Measurements from ENCODE around the gene RIBC1. TPM values are rescaled to one million over a fixed set of nuclear protein-coding genes. Genes with fewer than 3 reads are reported as not detected.

Gene RIBC1
- total RNA-seq, 2 experiments from 2014 or later = 0.79 to 0.88 TPM

DNA sequence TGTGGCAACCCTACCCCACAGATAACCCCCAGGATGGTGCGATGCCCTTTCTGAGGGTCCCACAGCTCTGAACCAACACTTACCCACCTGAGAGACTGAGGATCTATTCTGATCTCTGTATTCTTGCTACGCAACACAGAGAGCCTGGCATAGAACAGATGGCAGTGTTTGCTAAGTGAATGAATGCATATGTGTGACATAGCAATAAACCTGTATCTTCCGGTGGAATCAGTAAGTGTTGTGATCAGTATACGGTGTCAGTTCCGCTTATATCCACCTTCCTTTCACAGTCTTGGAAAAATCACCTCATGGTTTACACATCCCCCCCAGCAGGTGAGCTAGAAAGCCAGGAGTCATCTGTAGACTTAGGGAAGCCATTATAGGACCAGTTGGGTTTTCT is 17.4 kb downstream of the RIBC1 start:
- Histone ChIP-seq H3K9me2 (ENCODE audit: insufficient read depth, low read length) (no peaks in the 10 kb centered on the region), H4K20me1 (ENCODE audit: insufficient read depth, low read length) (no peaks in the 10 kb centered on the region), H3K79me2 (ENCODE audit: insufficient read depth, low read depth, low read length) (no peaks in the 10 kb centered on the region), H3K36me3 (ENCODE audit: insufficient read depth, low read length) (no peaks in the 10 kb centered on the region), H2AFZ (ENCODE audit: low read length) (no peak overlapping the region), H3K27ac (ENCODE audit: low read depth, low read length, poor library complexity, severe bottlenecking) (no peak overlapping the region), H3K4me2 (ENCODE audit: low read length) (no peak overlapping the region), H3K4me1 (ENCODE audit: insufficient read depth, low read length, poor library complexity, severe bottlenecking) (peaks cover 2% of the 10 kb centered on the region), H3K9me3 (ENCODE audit: low read length) (no peaks in the 10 kb centered on the region), H3K4me3 (ENCODE audit: low read depth, low read length, poor library complexity, severe bottlenecking) (no peak overlapping the region)
- ChIA-PET CTCF (ENCODE audit: unreplicated experiment) (interaction anchor here (0.6 kb wide), 1 partner anchor 127 kb away, joined by 3 read pairs; no protein-coding TSS in a partner anchor), POLR2A (no interaction called here)
- TF ChIP-seq, protein P1, sequence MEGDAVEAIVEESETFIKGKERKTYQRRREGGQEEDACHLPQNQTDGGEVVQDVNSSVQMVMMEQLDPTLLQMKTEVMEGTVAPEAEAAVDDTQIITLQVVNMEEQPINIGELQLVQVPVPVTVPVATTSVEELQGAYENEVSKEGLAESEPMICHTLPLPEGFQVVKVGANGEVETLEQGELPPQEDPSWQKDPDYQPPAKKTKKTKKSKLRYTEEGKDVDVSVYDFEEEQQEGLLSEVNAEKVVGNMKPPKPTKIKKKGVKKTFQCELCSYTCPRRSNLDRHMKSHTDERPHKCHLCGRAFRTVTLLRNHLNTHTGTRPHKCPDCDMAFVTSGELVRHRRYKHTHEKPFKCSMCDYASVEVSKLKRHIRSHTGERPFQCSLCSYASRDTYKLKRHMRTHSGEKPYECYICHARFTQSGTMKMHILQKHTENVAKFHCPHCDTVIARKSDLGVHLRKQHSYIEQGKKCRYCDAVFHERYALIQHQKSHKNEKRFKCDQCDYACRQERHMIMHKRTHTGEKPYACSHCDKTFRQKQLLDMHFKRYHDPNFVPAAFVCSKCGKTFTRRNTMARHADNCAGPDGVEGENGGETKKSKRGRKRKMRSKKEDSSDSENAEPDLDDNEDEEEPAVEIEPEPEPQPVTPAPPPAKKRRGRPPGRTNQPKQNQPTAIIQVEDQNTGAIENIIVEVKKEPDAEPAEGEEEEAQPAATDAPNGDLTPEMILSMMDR (conservative IDR thresholded peaks at IDR 0.05; ENCODE audit: low read length) = no peak
- TF ChIP-seq EZH2phosphoT487 (IDR thresholded peaks at IDR 0.05; ENCODE audit: borderline replicate concordance, low read depth, low read length) = no peak
- no TSS peak for BruUV-seq (replicated peaks)
- intact Hi-C loops (cut with micrococcal nuclease; ENCODE audit: unreplicated experiment) = no loop called here
- DNase-seq (ENCODE audit: low spot score) = no peak

DNA sequence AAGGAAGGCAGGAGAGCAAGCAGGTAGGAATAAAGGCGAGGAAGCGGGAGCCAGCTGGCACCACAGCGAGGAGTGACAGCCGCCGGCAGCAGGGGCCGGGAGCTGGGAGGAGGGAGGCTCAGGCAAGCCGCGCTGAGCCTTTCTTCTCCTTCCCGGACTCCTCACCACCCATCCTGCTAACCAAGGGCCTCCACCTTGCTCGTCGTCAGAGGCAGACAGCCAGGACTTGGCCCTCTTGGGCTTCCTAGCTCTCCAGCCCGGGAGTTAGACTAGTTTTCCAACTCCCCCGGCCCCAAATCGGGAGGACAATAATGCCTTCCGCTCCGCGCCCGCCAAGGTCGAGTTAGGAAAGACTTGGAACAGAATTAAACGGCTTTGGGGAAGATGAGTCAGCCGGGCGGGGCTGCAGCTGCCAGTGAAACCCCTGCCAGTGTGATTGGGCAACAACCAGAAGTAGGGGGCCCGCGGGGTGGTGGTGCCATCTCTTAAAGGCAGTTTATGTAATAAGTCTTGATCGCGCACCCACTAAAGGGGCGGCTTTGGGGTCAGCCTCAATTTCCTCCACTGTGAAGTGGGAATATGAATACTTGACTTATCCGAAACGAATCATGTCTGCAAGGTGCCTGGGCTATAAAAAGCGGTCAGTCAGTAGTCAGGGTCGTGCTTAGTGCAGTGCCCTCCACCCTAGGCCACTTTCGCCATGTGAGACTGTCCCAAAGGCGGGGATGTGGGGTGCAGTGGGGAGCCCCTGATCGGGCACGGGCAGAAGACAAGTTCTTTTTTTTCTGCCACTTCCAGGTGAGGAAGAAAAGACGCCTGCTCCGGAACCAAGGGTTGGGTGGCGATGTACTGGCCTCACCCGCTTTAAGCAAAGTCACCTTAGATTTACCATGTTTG is 18.2 kb downstream of the RIBC1 start:
- TF ChIP-seq, protein P1 (conservative IDR thresholded peaks at IDR 0.05; ENCODE audit: low read length) = no peak
- TF ChIP-seq EZH2phosphoT487 (IDR thresholded peaks at IDR 0.05; ENCODE audit: borderline replicate concordance, low read depth, low read length) = no peak
- intact Hi-C loops (cut with micrococcal nuclease; ENCODE audit: unreplicated experiment) = no loop called here
- H3K36me3 ChIP-seq (ENCODE audit: insufficient read depth, low read length) = no peaks in the 10 kb centered on the region
- H3K4me3 ChIP-seq (ENCODE audit: low read depth, low read length, poor library complexity, severe bottlenecking) = no peak overlapping the region
- no peaks in the 10 kb centered on the region for H3K79me2 ChIP-seq (ENCODE audit: insufficient read depth, low read depth, low read length)
- POLR2A ChIA-PET = no interaction called here
- no TSS peak for BruUV-seq (replicated peaks)
- no peaks in the 10 kb centered on the region for H3K9me3 ChIP-seq (ENCODE audit: low read length)
- H3K4me2 ChIP-seq (ENCODE audit: low read length) = no peak overlapping the region
- no peaks in the 10 kb centered on the region for H4K20me1 ChIP-seq (ENCODE audit: insufficient read depth, low read length)
- no peak overlapping the region for H2AFZ ChIP-seq (ENCODE audit: low read length)
- CTCF ChIA-PET (ENCODE audit: unreplicated experiment) = interaction anchor here (0.6 kb wide), 1 partner anchor 127 kb away, joined by 3 read pairs; no protein-coding TSS in a partner anchor
- H3K27ac ChIP-seq (ENCODE audit: low read depth, low read length, poor library complexity, severe bottlenecking) = no peak overlapping the region
- H3K9me2 ChIP-seq (ENCODE audit: insufficient read depth, low read length) = no peaks in the 10 kb centered on the region
- DNase-seq (ENCODE audit: low spot score) = no peak
- no peaks in the 10 kb centered on the region for H3K4me1 ChIP-seq (ENCODE audit: insufficient read depth, low read length, poor library complexity, severe bottlenecking)
